Fibroblast of peridontal ligament (primary cell): Measurements from ENCODE around the gene CHTF18.

Experiments used
- DNase-seq: peaks from one replicate; pipeline ENCODE4 v3.0.0-alpha.2; 2010; ENCODE audit errors: extremely low read depth

The CHTF18 gene

GRCh38 chr16:760545-761343 is 27.7 kb upstream of the CHTF18 start, which contains the start of gene MSLN:
TSS of gene MSLN (plus strand) at chr16:760734. CDS start at chr16:762681, 1,947 bp downstream.
- no peak for DNase-seq

- no peak for DNase-seq
Observed at GRCh38 chr16:761625-762513, 26.6 kb upstream of the CHTF18 start.

- DNase-seq: no peak
Observed at GRCh38 chr16:762595-763268, 25.7 kb upstream of the CHTF18 start.

- DNase-seq: no peak
Observed at GRCh38 chr16:763369-764183, 24.8 kb upstream of the CHTF18 start.

- DNase-seq: no peak
Observed at GRCh38 chr16:764184-764750, 24.2 kb upstream of the CHTF18 start.

GRCh38 chr16:764848-765487 is 23.5 kb upstream of the CHTF18 start:
- DNase-seq: no peak

GRCh38 chr16:765488-765865 is 22.9 kb upstream of the CHTF18 start:
- DNase-seq: no peak

- DNase-seq: no peak
Observed at GRCh38 chr16:766008-766819, 22.2 kb upstream of the CHTF18 start.

GRCh38 chr16:766820-767640 is 21.4 kb upstream of the CHTF18 start:
- DNase-seq: no peak

- DNase-seq: no peak
Observed at GRCh38 chr16:767743-768235, 20.6 kb upstream of the CHTF18 start.

GRCh38 chr16:768428-768827 is 20.0 kb upstream of the CHTF18 start:
- no peak for DNase-seq

- no peak for DNase-seq
Observed at GRCh38 chr16:769184-769784, 19.1 kb upstream of the CHTF18 start.

GRCh38 chr16:769934-770333 is 18.5 kb upstream of the CHTF18 start:
- no peak for DNase-seq

GRCh38 chr16:770411-770810 is 18.0 kb upstream of the CHTF18 start:
- DNase-seq: no peak

GRCh38 chr16:772959-773358 is 15.5 kb upstream of the CHTF18 start:
- no peak for DNase-seq

- no peak for DNase-seq
Observed at GRCh38 chr16:774086-775001, 14.1 kb upstream of the CHTF18 start.

- DNase-seq: no peak
Observed at GRCh38 chr16:775236-775796, 13.1 kb upstream of the CHTF18 start.
